Measurements from ENCODE around the gene DUSP22. TPM values are rescaled to one million over a fixed set of nuclear protein-coding genes. Genes with fewer than 3 reads are reported as not detected.

The DUSP22 gene
- total and polyA plus RNA-seq, 2 of the 8 experiments (the other 6 are each of a cell fraction or from before 2014, with no cell fraction given): 15.5 to 32.4 TPM

GRCh38 chr6:308768-309167 lies 16.5 kb downstream of the DUSP22 start:
- H2BK15ac ChIP-seq (ENCODE audit: low read length): no peak overlapping the region
- no peak overlapping the region for H2BK120ac ChIP-seq (replicated peaks; ENCODE audit: low read depth, low read length)
- no peak overlapping the region for H3K14ac ChIP-seq (ENCODE audit: insufficient read length)
- no peaks in the 10 kb centered on the region; a peak in 1 of 8 replicates for H3K36me3 ChIP-seq (ENCODE audit: control insufficient read depth in 2 of 4, insufficient read depth in 4 of 4, low read length in 3 of 4)
- no peak overlapping the region for H4K91ac ChIP-seq (replicated peaks; ENCODE audit: insufficient read length, low read length)
- FAIRE-seq (no peak), DNase-seq (ENCODE audit: low read depth in 1 of 2, low spot score in 2 of 2) (no peak)
- no peak overlapping the region for H2AK5ac ChIP-seq (ENCODE audit: low read depth, low read length)
- no peak overlapping the region for H3K18ac ChIP-seq (ENCODE audit: extremely low read depth, low read length)
- CTCF ChIA-PET (ENCODE audit: partially characterized antibody): interaction anchor here (1.3 to 2.6 kb wide), 4 partner anchors 9 to 100 kb away, joined by 7 to 9 read pairs (median 8); no protein-coding TSS in a partner anchor
- H3K79me1 ChIP-seq (ENCODE audit: low read depth, low read length): no peaks in the 10 kb centered on the region
- H3K27me3 ChIP-seq (replicated peaks in 1 of 4; ENCODE audit: control insufficient read depth in 3 of 4, extremely low read depth in 1 of 4, insufficient read depth in 3 of 4, low read length in 3 of 4): no peaks in the 10 kb centered on the region; a peak in 2 of 7 replicates
- no peak overlapping the region for H3K9ac ChIP-seq (replicated peaks in 1 of 4; ENCODE audit: extremely low read depth in 1 of 4, low read depth in 3 of 4, low read length in 3 of 4)
- H2BK12ac ChIP-seq (ENCODE audit: low read depth, low read length): no peak overlapping the region
- no peak overlapping the region for H4K5ac ChIP-seq (ENCODE audit: insufficient read length, low read depth, low read length)
- H4K8ac ChIP-seq (ENCODE audit: extremely low read depth, insufficient read depth, low read length): no peak overlapping the region
- WGBS, 2 experiments (ENCODE audit: extremely low coverage in 1 of 2, insufficient coverage in 1 of 2, insufficient read length in 1 of 2, insufficient replicate concordance in 2 of 2, low coverage in 1 of 2, low lambda C conversion rate in 2 of 2, missing lambda C conversion rate in 1 of 2): 78% methylated on average over 8 of the region's 8 CpGs; no CpG with 5 or more reads in 1 of the 2 experiments
- H3K79me2 ChIP-seq (ENCODE audit: control insufficient read depth in 1 of 2, insufficient read depth in 2 of 2, low read length in 2 of 2): no peaks in the 10 kb centered on the region
- H3K4me1 ChIP-seq (replicated peaks in 1 of 4; ENCODE audit: control insufficient read depth in 3 of 4, insufficient read depth in 4 of 4, low read length in 3 of 4): peaks cover 0 to 7% (median 0%) of the 10 kb centered on the region in 4 experiments; a peak in 4 of 7 replicates
- H3K4me2 ChIP-seq (ENCODE audit: insufficient read depth in 1 of 2, low read depth in 2 of 2, low read length in 2 of 2): no peak overlapping the region
- no peak overlapping the region for H3K23ac ChIP-seq (ENCODE audit: insufficient read length)
- POLR2A ChIA-PET (ENCODE audit: partially characterized antibody): no interaction called here
- peaks cover 35 to 74% of the 10 kb centered on the region in 2 experiments; a peak in 3 of 4 replicates for H3K9me3 ChIP-seq (ENCODE audit: insufficient read depth in 2 of 2, low read depth in 1 of 2, low read length in 1 of 2)
- no peak overlapping the region for H3K4ac ChIP-seq (replicated peaks; ENCODE audit: insufficient read length, low read depth, low read length)
- no peak overlapping the region for H2BK20ac ChIP-seq (ENCODE audit: low read length)
- H3K23me2 ChIP-seq (ENCODE audit: low read depth, low read length): no peaks in the 10 kb centered on the region; the same call in 1 of the 2 replicates
- no peak overlapping the region for H2AFZ ChIP-seq (ENCODE audit: low read length)
- H3K56ac ChIP-seq (replicated peaks; ENCODE audit: insufficient read length, low read depth, low read length): no peak overlapping the region
- H3K4me3 ChIP-seq (ENCODE audit: extremely low read depth in 1 of 4, insufficient read depth in 2 of 4, low read depth in 3 of 4, low read length in 4 of 4): no peak overlapping the region
- H4K20me1 ChIP-seq (replicated peaks in 1 of 2; ENCODE audit: control insufficient read depth in 1 of 2, insufficient read depth in 2 of 2, low read length in 2 of 2): no peaks in the 10 kb centered on the region
- H3K27ac ChIP-seq (ENCODE audit: low read depth, low read length): no peak overlapping the region
- no peak overlapping the region for H2BK5ac ChIP-seq (ENCODE audit: low read depth, low read length)
- no peak for TF ChIP-seq CHD1 (IDR thresholded peaks at IDR 0.05; ENCODE audit: low read depth, low read length)
- no peak for TF ChIP-seq CTCF (IDR thresholded peaks at IDR 0.05; ENCODE audit: control extremely low read depth in 1 of 3, insufficient read depth in 1 of 3, low read depth in 1 of 3, low read length in 3 of 3)
- no peak for TF ChIP-seq HDAC6 (IDR thresholded peaks at IDR 0.05; ENCODE audit: low read depth, low read length)
- no peak for TF ChIP-seq RNF2 (IDR thresholded peaks at IDR 0.05; ENCODE audit: borderline replicate concordance, low read depth, low read length, missing control alignments, poor library complexity, severe bottlenecking)
- no peak for TF ChIP-seq HDAC2 (IDR thresholded peaks at IDR 0.05; ENCODE audit: borderline replicate concordance in 1 of 2, low read depth in 2 of 2, low read length in 2 of 2)
- TF ChIP-seq YY1 (IDR thresholded peaks at IDR 0.05; ENCODE audit: low read depth, low read length): no peak
- no peak for TF ChIP-seq USF2 (IDR thresholded peaks at IDR 0.05; ENCODE audit: low read length)
- TF ChIP-seq SAP30 (IDR thresholded peaks at IDR 0.05; ENCODE audit: insufficient read depth, insufficient replicate concordance, low read length): no peak
- TF ChIP-seq NANOG (IDR thresholded peaks at IDR 0.05; ENCODE audit: insufficient read depth, low read depth, low read length, poor library complexity, severe bottlenecking): no peak
